SK-N-DZ (cell line): ENCODE results near the gene TMEM87A.
"Not testable (repeated sequence)": the region's sequence is repeated elsewhere in the genome, so short reads cannot be mapped to it uniquely, and the experiment has no call there.

ENCODE experiments used
- DNase-seq: peaks from one replicate; pipeline ENCODE4 v3.0.0-alpha.2; 2015; ENCODE audit warnings: low spot score

Gene TMEM87A

DNA sequence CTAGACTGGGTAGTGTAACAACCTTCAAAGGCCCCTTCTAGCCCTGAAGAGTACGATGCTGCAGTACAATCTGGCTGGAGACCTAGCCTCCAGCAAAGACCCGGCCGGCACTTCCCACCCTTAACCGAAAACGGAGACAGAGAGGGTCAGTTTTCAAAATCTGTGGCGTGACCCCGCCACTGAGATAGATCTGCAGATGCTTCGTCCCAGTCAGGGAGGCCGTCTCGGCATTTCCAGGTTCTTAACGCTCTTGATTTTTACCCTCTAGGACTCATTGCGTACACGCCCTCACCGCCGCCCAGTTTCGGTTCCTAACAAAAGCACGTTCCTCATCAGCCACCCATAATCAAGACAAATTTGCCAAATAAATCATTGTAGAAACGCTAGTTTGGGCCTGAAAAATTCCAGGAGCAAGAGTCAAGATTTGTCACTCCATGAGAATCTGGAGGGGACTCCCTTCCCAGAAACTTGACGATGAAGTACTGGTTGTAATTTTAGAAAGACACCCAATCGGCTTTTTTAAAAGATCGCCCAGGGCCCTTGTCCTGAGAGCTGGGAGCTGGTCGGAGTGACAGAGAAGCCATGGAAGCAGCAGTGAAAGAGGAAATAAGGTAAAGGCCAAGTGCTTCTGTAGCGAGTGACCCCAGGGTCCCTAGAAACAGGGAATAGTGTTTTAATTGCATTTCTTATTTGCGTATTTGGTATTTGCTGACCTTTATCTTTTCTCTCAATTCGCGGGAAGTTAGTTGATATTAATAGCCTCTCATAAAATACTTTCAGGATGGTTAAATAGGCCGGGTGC lies 868 bp upstream of the TMEM87A start:
- DNase-seq, result peak; percentile 26

DNA sequence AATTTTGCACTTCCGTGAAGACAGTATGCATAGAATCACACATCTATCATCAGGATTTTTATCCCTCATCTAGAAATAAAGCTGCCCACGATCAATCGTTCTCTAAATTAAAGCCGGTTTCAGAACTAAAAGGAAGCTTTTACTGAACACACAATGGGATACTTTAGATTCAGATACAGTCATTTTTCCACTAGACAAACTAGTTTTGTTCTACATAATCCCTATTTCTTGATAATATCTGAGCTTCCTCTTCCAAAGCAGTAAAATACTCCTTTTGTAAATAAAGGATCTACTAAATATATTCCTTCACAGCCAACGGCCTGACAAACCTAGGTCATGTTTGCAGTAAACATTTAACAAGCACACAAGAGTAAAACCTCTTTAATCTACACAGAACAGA lies 2.2 kb downstream of the TMEM87A start:
- DNase-seq, result no peak

DNA sequence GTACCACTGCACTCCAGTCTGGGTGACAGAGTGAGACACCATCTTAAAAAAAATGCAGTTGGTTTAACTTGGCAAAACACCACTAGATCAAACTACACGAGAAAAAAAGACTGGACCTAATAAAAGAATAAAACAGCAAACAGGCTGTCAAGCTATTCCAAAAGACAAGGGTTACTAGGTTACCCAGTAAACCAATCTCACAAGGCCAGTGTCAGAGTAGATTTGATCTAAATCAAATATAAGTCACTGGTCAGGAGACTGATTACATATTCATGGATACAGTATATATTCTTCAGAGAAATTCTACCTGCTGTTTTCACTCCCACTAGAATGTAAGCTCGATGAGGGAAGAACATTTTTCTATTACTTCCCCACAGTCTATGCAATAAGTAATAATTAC lies 2.7 kb downstream of the TMEM87A start:
- DNase-seq, result no peak

DNA sequence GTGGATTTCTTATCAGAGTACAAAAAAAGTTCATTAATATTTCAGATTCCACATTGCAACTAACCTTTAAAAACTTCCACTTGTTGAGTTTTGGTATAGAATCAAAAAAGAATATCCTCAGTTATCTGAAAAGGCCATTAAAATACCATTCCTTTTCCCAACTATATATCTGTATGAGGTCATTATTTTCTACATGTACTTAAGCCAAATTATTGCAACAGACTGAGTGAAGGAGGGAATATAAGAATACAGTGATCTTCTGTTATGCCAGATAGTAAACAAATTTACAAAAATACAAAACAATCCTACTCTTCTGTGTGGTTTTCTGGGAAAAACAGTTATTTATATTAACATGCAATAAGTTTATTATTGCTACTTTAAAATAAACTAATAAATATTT lies 5.9 kb downstream of the TMEM87A start:
- DNase-seq, result no peak

DNA sequence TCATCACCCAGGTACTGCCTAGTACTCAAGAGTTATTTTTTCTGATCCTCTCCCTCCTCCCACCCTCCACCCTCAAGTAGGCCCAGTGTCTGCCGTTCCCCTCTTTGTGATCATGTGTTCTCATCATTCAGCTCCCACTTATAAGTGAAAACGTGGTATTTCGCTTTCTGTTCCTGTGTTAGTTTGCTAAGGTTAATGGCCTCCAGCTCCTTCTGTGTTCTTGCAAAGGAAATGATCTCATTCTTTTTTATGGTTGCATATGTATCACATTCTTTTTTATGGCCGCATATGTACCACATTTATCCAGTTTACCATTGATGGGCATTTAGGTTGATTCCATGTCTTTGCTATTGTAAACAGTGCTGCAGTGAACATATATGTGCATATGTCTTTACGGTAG lies 8.4 kb downstream of the TMEM87A start:
- DNase-seq, result no peak

DNA sequence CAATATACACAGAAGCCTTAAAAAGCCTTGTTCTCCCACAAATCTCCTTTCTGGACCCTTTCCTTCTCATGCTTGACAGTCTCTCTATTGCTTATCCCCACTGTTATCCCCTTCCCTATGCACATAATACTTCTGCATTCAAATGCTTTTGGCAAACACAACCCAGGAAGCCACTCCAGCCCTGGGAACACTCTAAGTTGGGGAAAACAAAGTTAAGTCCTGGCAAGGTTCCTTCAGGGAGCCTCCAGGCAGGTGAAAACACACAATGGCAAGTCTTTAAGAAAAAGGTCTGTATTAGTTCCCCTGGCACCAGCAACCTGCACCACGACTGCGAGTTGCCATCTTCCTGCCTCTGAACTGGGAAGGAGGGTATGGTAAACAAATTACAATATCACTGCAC lies 19.9 kb downstream of the TMEM87A start:
- no peak for DNase-seq

DNA sequence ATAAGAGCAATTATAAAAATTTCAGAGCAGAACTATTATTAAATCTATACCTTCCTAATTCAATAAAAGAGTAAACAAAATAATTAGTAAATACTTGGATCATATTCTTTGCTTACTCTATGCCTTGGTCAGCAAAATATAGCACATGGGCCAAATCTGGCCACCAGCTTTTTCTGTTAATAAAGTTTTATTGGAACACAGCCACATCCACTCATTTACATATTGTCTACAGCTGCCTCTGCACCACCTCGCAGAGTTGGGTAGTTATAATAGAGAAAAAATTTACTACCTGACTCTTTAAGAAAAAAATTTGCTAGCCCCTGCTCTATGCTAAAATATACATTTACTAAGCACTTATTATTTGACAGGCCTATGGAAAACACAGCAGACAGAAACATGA lies 32.4 kb downstream of the TMEM87A start:
- DNase-seq, result no peak

DNA sequence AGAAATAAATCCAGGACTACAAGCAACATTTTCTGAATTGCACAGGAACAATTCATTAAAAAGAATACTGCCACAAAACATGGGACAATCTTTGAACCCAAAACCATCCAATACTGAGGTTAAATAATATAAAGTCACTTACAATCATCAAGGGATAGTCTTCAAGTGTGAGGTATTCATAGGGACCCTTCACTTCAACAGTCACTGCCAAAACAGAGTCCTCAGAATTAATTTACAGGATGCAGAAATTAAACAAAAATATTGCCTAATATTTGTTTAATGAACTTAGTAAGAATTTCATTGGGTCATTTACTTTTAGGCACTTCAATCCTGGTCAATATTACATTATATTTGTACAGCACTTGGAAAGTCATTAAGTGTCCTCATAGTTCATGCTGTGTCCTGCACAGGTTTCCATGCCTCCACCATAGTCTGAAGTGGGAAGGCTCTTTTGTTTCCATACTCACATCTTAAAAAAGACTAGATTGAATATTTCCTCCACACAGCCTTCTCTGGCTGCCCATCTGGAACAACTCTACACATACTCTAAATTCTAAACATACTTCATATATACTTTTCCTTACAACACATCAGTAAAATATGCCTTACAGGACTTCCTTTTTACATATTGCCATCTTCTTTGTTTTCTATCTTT lies 33.6 kb downstream of the TMEM87A start:
- no peak for DNase-seq

DNA sequence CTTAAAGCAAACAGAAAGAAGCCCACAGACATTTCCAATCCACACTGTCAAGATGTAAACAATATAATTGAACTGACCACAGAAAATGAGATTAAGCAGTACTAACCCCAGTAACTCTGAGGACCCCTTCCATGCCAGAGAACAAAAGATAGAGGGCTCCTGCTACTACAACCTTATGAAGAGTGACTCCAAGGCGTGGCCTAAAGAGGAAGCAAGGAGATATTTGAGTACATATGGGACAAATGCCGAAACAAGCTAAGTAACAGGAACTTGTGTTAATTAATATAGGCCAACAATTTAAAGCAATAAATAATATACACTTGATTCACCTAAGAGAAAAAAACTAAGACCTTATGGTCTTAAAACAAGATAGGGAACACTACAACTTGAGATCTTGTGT lies 40.1 kb downstream of the TMEM87A start:
- no peak for DNase-seq

DNA sequence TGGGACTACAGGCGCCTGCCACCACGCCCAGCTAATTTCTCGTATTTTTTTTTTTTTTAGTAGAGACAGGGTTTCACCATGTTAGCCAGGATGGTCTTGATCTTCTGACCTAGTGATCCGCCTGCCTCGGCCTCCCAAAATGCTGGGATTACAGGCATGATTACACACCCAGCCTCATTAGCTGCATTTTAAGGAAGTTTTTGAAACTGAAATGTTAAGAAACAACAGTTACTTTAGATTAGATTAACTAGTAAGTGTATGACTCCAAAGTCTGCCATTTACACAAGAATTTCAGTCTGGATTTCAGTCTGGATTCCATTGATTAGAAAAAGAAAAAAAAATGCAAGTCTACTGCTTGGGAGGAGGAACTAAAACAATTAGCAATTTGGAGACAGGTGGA lies 40.6 kb downstream of the TMEM87A start:
- DNase-seq, result no peak

DNA sequence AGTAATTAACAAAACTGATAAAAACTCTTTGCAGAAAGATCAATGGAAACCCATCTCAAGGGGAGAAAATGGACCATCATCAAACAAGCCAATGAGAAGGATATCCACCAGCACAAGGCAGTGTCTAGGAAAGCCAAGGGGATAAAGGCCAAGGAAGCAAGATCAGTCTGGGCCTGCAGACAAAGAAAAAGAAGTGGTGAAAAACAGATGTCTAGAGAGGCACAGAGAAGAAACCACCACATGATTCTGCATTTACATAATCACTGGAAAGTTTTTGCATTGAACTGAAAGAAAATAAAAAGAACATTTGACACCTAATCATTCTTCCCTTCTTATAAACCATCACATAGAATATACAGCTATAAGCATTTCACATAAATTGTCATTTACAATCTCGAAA lies 42.1 kb downstream of the TMEM87A start:
- DNase-seq, result no peak

DNA sequence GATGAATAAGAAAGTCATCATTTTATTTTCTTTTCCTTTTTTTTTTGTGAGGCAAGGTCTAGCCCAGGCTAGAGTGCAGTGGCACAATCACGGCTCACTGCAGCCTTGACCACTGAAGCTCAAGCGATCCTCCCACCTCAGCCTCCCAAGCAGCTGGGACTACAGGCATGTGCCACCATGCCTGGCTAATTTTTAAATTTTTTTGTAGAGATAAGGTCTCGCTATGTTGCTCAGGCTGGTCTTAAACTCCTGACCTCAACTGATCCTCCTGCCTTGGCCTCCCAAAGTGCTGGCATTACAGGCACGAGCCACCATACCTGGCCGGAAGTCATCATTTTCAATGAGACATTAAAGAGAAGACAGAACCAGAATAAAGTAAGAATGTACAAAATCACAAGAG lies 44.3 kb downstream of the TMEM87A start:
- not testable (repeated sequence) for DNase-seq

DNA sequence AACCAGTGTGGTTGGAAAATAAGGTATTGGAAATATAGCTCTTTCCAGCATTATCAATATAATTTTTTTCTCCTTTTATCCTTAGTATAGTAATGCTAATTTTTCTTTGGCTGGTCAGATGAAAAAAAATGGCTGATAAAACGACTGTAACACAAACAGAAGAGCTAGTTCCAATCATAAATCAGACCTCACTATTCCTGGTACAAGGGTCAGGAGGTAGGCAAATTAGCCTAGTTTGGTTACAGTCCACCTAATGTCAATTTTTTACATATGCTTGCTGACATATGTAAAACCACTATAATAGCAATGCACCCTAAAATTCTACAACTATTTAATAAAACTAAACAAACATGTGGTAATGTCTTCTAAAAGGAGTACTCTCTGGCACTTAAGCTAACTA lies 45.2 kb downstream of the TMEM87A start:
- no peak for DNase-seq

DNA sequence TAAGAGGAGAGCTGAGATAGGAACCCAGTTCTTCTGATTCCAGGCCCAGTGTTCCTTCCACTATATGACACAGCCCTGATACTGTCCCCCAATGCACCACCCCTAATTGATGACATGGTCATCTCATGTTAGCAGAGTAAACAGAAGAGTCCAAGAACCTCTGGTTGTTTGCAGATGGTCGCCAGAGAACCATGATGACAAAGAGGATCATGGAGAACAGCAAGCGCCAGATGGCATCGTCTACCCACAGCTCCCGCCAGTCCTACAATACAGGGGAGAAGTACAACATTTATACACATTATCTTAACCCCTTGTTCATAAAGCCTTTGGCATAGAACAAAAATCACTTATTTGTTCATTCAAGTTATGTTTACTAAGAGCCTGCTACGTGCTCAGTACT lies 46.6 kb downstream of the TMEM87A start:
- DNase-seq, result no peak

DNA sequence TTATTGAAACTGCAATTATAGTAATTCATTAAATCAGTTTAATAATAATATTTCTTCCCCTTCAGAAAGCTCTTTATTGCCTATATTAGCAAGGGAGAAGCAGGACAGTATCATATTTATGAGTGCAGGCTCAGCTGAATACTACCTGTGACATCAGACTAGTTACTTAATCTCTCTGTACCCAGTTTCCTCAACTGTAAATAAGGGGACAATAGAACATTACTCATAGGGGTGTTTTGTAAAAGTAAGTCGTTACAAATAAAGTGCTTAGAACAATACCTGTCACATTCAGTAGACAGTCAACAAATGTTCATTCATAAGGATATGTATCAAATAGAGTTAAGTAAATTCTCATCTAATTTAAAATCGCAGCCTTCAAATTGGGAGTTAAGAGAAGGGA lies 53.0 kb downstream of the TMEM87A start:
- DNase-seq, result no peak

DNA sequence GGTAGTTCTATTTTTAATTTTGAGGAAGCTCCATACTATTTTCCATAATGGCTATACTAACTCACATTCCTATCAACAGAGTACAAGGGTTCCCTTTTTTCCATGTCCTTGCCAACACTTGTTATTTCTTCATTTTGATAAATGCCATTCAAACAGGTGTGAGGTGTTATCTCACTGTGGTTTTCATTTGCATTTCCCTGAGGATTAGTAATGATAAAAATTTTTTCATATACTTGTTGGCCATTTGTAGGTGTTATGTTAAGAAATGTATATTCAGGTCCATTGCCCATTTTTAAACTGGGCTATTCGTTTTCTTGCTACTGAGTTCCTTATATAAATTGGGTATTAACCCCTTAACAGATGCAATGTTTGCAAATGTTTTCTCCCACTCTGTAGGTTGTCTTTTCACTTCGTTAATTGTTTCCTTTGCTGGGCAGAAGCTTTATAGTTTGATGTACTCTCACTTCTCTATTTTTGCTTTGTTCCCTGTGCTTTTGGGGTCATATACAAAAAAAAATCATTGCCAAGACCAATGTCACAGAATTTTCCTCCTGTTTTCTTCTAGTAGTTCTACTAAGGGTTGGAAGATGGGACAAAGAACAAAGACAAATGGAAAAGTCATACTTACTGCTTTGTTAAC lies 54.2 kb downstream of the TMEM87A start:
- no peak for DNase-seq

DNA sequence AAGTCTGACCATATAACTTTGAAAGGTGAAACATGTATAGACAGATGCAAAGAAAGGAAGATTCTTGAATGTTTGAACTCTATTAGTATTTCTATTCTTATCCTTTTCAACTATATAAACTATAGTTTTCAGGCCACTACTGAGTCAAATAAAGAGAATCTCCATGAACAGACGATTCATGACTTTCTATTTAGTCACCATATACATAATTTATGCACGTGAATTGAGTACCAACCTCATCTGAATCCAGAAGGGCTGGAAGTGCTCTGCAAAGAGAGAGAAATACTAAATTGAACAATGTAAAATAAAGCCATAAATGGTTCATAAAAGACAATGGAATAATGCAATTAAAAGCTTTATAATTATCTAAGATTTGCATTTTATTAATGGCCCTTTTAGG lies 55.7 kb downstream of the TMEM87A start:
- no peak for DNase-seq

DNA sequence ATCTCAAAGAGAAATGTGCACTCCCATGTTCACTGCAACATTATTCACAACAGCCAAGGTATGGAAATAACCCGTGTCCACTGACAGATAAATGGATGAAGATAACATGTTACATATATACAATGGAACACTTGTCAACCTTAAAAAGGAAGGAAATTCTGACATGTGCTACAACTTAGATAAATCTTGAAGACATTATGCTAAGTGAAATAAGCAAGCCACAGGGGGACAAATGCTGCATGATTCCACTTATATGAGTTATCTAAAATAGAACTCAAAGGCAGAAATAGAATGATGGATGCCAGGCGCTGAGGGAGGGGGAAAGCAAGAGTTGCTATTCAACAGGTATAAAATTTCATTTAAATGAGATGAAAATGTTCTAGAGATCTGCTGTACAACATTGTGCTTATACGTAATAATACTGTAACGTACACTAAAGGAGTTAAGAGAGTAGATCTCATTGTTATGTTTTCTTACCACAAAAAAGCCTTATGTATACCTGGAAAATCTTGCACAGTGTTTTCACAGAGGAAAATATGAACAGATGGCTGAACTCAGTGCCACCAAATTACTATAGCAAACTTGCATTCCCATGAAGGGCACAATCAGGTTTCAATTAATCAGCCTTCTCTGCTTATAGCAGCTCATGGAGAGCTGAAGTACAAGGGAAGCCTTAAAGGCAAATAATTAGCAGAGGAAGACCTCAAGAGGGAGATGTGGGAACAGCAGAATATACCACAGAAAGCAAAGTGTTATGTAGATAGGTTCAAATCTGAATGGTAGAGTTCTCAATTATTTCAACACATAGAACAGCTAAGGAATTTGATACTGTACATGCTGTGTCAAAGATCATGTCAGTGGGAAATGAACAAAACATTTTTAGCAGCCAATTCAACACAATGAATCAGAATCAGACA lies 57.1 kb downstream of the TMEM87A start:
- DNase-seq, result no peak

DNA sequence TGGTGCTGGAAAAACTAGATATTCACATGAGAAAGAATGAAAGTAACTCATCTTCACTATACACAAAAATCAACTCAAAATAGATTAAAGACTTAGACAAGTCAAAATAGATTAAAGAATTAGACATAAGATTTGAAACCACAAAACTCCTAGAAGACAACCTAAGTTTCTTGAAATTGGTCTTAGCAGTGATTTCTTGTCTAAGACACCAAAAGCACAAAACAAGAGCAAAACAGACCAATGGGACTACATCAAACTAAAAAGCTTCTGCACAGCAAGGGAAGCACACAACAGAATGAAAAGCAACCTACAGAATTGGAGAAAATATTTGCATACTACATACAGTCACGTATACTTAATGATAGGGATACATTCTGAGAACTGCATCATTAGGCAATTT lies 58.6 kb downstream of the TMEM87A start:
- no peak for DNase-seq

DNA sequence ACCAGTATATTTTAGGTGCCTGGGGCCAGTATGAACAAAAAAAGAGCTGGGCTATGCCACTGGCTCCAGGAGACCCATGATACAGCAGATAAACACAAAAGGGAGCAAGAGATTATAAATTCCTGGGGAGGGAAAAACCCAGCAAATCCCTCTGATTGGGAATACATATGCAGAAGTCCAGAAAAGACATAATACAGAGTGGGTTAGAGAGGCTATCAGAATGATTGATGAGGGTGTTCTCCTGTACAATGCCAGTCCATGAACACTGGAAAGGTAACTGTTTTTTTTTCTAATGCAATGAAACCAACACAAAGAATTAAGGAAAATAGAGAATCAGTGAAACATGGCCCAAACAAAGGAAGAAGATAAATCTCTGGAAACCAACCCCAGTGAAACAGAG lies 59.7 kb downstream of the TMEM87A start:
- no peak for DNase-seq

DNA sequence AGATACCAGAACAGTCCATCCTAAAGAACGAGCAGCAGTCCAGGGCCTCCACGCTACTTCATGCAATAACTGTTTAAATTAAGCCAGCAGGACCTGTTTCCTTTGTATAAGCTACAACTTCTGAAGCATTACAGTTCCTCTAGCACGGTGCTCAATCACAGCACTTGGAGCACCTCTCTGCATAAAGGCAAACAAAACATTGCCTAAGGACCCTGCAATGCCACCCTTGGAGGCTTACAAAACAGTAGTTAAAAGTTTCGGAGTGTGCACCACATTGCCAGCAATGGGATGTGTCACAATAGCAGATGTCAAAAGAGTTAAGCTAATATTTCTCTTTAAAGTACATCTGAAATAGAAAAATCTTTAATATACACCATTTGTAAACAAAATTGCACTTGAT lies 62.5 kb downstream of the TMEM87A start:
- DNase-seq, result no peak
